ENCODE results near the gene CXCL5.

DNA sequence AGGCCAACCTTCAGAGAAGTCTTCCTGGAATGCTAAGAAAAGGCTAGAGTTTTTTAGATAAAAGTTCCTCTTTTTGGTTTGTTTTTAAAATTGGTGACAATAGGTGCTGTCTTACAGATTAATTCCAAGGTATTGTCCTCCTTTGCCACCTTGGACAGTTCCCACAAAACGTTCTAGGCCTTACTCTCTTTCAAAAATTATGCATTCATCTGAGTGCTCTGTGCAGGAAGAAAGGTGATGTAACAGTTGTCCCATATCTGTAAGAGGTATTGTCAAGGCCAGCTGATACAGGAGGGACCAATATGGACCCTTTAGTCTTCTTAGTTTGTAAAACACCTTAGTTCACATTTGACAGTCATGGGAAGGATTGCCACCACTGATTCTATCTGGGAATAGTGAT, 15.9 kb upstream of the CXCL5 start:
- no peak for TF ChIP-seq EP300 (IDR thresholded peaks at IDR 0.05)
- TF ChIP-seq, protein P1, sequence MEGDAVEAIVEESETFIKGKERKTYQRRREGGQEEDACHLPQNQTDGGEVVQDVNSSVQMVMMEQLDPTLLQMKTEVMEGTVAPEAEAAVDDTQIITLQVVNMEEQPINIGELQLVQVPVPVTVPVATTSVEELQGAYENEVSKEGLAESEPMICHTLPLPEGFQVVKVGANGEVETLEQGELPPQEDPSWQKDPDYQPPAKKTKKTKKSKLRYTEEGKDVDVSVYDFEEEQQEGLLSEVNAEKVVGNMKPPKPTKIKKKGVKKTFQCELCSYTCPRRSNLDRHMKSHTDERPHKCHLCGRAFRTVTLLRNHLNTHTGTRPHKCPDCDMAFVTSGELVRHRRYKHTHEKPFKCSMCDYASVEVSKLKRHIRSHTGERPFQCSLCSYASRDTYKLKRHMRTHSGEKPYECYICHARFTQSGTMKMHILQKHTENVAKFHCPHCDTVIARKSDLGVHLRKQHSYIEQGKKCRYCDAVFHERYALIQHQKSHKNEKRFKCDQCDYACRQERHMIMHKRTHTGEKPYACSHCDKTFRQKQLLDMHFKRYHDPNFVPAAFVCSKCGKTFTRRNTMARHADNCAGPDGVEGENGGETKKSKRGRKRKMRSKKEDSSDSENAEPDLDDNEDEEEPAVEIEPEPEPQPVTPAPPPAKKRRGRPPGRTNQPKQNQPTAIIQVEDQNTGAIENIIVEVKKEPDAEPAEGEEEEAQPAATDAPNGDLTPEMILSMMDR (IDR thresholded peaks at IDR 0.05), result no peak

Measured in tibial nerve (tissue), 4 donors.